ENCODE data around the gene OR52I2.

OR52I2 gene

GRCh38 chr11:4636136-4636535, 54.6 kb downstream of the OR52I2 start:
- no peak for DNase-seq (ENCODE audit: low spot score)
- TF ChIP-seq CTCF (IDR thresholded peaks at IDR 0.05; ENCODE audit: extremely low read depth, missing control alignments) = no peak

GRCh38 chr11:4636962-4637661, 55.6 kb downstream of the OR52I2 start, which contains the start of gene OR51D1:
Gene OR51D1 (plus strand): TSS chr11:4637477. CDS start chr11:4639791, 2,314 bp downstream.
- TF ChIP-seq CTCF (IDR thresholded peaks at IDR 0.05; ENCODE audit: extremely low read depth, missing control alignments) = peak; percentile 96
- DNase-seq (ENCODE audit: low spot score) = peak; percentile 77

GRCh38 chr11:4637662-4638047, 56.1 kb downstream of the OR52I2 start:
- TF ChIP-seq CTCF (IDR thresholded peaks at IDR 0.05; ENCODE audit: extremely low read depth, missing control alignments) = no peak
- no peak for DNase-seq (ENCODE audit: low spot score)

- no peak for DNase-seq (ENCODE audit: low spot score)
- TF ChIP-seq CTCF (IDR thresholded peaks at IDR 0.05; ENCODE audit: extremely low read depth, missing control alignments) = no peak
Observed at GRCh38 chr11:4639931-4640330, 58.4 kb downstream of the OR52I2 start.

- DNase-seq (ENCODE audit: low spot score) = no peak
- no peak for TF ChIP-seq CTCF (IDR thresholded peaks at IDR 0.05; ENCODE audit: extremely low read depth, missing control alignments)
Observed at GRCh38 chr11:4641501-4641900, 60.0 kb downstream of the OR52I2 start.

- DNase-seq (ENCODE audit: low spot score) = no peak
- TF ChIP-seq CTCF (IDR thresholded peaks at IDR 0.05; ENCODE audit: extremely low read depth, missing control alignments) = no peak
Observed at GRCh38 chr11:4642043-4642442, 60.5 kb downstream of the OR52I2 start.

All from GM20000 (cell line).